Motor neuron (in vitro differentiated cells): Measurements from ENCODE around the gene OR6K2. TPM values are rescaled to one million over a fixed set of nuclear protein-coding genes. Genes with fewer than 3 reads are reported as not detected.
"Not testable (repeated sequence)": the region's sequence is repeated elsewhere in the genome, so short reads cannot be mapped to it uniquely, and the experiment has no call there.

Experiments used
- ATAC-seq, 8 experiments: fragments of 200-7000 bp; cut with Tn5 transposase; replicated peaks in 6 of 8; 2 replicates each; pipeline ENCODE4 v1.8.0; 2021; ENCODE audit warnings: mild to moderate bottlenecking in 8 of 8, moderate library complexity in 8 of 8
- H3K27ac ChIP-seq, 2 donors: fragments of 250-450 bp; sonication (Bioruptor Pico); 2 replicates each; pipeline ENCODE4 v1.9.0; 2021; ENCODE audit warnings: antibody characterized with exemption in 2 of 2, mild to moderate bottlenecking in 2 of 2, moderate library complexity in 1 of 2
- H3K4me1 ChIP-seq, 2 donors: fragments of 250-450 bp; sonication (Bioruptor Pico); replicated peaks in 1 of 2; 2 replicates each; pipeline ENCODE4 v1.6.1; 2021; ENCODE audit warnings: antibody characterized with exemption in 2 of 2, mild to moderate bottlenecking in 2 of 2, moderate library complexity in 1 of 2
- H3K4me3 ChIP-seq, 5 donors: fragments of 250-450 bp; sonication (Bioruptor Pico); 2 replicates each; pipeline ENCODE4 v1.9.0; 2021; ENCODE audit warnings: antibody characterized with exemption in 5 of 5, mild to moderate bottlenecking in 5 of 5, moderate library complexity in 4 of 5
- WGBS, 10 experiments: fragments of 450-650 bp; shearing (Covaris generic); methylation state at CpG; one replicate each; pipeline ENCODE4 v1.0.0; 2022; 5-methylcytosine and 5-hydroxymethylcytosine counted together
- in situ Hi-C, 9 experiments: fragments of 400-800 bp; cut with MboI; loops; one replicate each; pipeline ENCODE4 v1.15.0; 2021; ENCODE audit warnings: low sequenced_read_pairs in 9 of 9, low pct_unique_long_range_greater_than_20kb in 2 of 9; ENCODE audit not compliant: unreplicated experiment in 9 of 9
- total RNA-seq, 8 experiments: library from RNA; unstranded; fragments of 300-600 nt; gene quantifications; 2 replicates each; pipeline versions ENCODE4 v1.2.3 to v1.2.4, GENCODE V29; 2022

Gene OR6K2
- total RNA-seq, 8 experiments from 2014 or later = 0.62 TPM; not detected in 7

- in situ Hi-C loops = no loop called here
- Histone ChIP-seq H3K4me3 (no peak overlapping the region), H3K27ac (no peak overlapping the region), H3K4me1 (no peaks in the 10 kb centered on the region)
- ATAC-seq = no peak
- WGBS, 10 experiments = 7 to 100% (median 87%) methylated on average over 1 to 2 of the region's 2 CpGs
Measured at GRCh38 chr1:158694596-158694995, 5.9 kb downstream of the OR6K2 start.

DNA sequence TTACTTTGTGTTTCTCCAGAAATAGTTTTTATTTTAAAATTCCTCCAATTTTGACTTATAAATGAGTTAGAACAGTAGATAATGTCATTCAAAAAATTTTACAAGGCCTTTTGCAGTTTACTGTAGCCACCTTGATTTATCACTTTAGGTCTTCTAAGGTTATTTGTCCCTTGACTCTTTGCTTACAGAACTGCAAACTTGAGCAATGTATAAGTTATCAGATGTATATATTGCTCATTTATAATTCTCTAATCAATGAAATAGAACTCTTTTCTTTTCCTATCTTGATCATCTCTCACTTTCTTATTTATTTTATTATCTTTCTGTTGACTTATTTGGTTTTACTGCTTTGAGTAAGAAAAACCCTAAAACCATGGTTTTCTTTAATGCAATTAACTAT is 8.1 kb downstream of the OR6K2 start:
- in situ Hi-C loops = no loop called here
- ATAC-seq = no peak
- Histone ChIP-seq H3K27ac (no peak overlapping the region), H3K4me1 (no peaks in the 10 kb centered on the region), H3K4me3 (no peak overlapping the region)

DNA sequence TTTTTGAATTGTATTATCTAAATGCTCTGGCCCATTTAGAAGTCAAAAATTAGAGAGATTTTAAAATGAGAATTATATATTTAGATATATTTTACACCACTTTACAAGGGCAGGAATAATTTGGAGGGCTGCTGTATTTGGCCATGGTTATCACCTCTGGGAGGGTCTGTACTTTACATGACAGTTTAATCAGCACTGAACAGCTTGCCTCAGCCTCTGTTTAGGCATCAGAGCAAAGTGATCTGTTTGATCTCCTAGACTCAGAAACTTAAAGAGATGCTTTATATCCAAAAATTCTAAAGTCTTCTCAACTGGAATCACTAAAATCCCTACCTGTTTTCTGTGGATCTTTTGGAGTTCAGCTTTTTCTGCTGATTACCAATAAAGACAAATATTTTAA is 8.5 kb downstream of the OR6K2 start:
- Histone ChIP-seq H3K4me1 (no peaks in the 10 kb centered on the region), H3K4me3 (no peak overlapping the region), H3K27ac (no peak overlapping the region)
- in situ Hi-C loops = no loop called here
- ATAC-seq = no peak

DNA sequence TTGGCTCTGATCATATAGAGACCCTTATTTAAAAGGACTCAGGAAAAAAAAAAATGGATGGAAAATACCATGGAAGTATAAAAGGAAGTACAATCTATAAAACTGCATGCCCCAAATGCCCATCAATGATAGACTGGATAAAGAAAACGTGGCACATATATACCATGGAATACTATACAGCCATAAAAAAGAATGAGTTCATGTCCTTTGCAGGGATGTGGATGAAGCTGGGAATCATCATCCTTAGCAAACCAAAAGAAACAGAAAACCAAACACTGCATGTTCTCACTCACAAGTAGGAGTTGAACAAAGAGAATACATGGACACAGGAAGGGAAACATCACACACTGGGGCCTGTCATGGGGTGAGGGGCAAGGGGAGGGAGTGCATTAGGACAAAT is 9.3 kb downstream of the OR6K2 start:
- 0 to 64% (median 40%) methylated on average over 1 of the region's 1 CpG; no CpG with 5 or more reads in 3 of the 10 experiments for WGBS, 10 experiments
- H3K27ac ChIP-seq, H3K4me3 ChIP-seq, ATAC-seq, H3K4me1 ChIP-seq, in situ Hi-C loops: not testable (repeated sequence)

- H3K27ac ChIP-seq = no peak overlapping the region
- in situ Hi-C loops = no loop called here
- no peak overlapping the region for H3K4me3 ChIP-seq
- ATAC-seq = no peak
- no peaks in the 10 kb centered on the region for H3K4me1 ChIP-seq
Measured at GRCh38 chr1:158689875-158690274, 10.6 kb downstream of the OR6K2 start.

DNA sequence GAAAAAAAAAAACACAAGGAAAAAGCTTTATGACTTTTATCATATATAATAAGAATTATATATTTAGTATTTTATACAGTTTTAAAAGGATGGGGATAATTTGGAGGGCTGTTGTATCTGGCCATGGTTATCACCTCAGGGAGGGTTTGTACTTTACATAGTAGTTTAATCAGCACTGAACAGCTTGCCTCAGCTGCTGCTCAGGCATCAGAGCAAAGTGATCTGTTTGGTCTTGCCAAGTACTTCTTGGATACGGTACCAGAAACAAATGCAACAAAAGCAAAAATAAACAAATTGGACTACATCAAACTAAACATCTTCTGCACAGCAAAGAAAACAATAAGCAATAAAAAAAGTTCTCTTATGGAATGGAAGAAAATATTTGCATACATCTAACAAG is 11.3 kb downstream of the OR6K2 start:
- H3K4me1 ChIP-seq = no peaks in the 10 kb centered on the region
- no peak for ATAC-seq
- 0 to 100% (median 76%) methylated on average over 1 of the region's 1 CpG; no CpG with 5 or more reads in 2 of the 10 experiments for WGBS, 10 experiments
- no peak overlapping the region for H3K4me3 ChIP-seq
- no peak overlapping the region for H3K27ac ChIP-seq
- in situ Hi-C loops = no loop called here

- WGBS, 10 experiments = 0 to 100% (median 83%) methylated on average over 1 of the region's 1 CpG; no CpG with 5 or more reads in 6 of the 10 experiments
- ATAC-seq, H3K4me3 ChIP-seq, H3K4me1 ChIP-seq, H3K27ac ChIP-seq, in situ Hi-C loops: not testable (repeated sequence)
Measured at GRCh38 chr1:158688343-158688742, 12.1 kb downstream of the OR6K2 start.

DNA sequence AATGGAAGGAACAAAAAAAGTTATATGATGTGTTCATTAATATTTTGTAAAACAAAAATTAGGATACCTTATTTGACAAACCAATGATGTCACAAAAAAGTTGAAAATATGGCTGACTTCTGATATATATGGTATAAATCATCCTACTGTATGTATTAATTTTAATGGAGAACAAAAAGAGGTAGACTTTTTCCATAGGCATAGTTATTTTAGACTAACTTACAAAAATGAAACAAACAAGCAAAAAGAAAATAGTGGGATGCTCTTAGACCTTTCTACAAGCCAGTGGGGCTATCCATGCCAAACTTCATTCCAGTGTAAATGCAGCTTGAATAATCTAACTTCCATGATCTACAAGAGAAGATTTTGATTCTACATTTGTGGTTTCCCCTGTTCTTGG is 13.4 kb downstream of the OR6K2 start:
- in situ Hi-C loops = no loop called here
- no peak overlapping the region for H3K4me3 ChIP-seq

GRCh38 chr1:158686111-158687009 is 14.1 kb downstream of the OR6K2 start, which contains the start of gene SPTA1:
Gene SPTA1, minus strand, starts transcription at chr1:158686715. Its CDS starts 198 bp downstream, at chr1:158686517.
- H3K27ac ChIP-seq = no peak within 1 kb of the TSS
- in situ Hi-C loops = no loop called here
- no peaks in the 10 kb centered on the region for H3K4me1 ChIP-seq
- ATAC-seq = peak in 2 of 8 experiments; percentile 28 to 33
- no peak within 1 kb of the TSS for H3K4me3 ChIP-seq
- 0 to 85% (median 65%) methylated on average over 2 to 7 of the region's 7 CpGs for WGBS, 10 experiments

More for the DNA sequence above, 13.4 kb downstream of the OR6K2 start:
- Histone ChIP-seq H3K4me1 (no peaks in the 10 kb centered on the region), H3K27ac (no peak overlapping the region)
- ATAC-seq = no peak

- Histone ChIP-seq H3K4me3 (no peak overlapping the region), H3K4me1 (no peaks in the 10 kb centered on the region), H3K27ac (no peak overlapping the region)
- WGBS, 10 experiments = 0 to 83% (median 64%) methylated on average over 1 to 7 of the region's 7 CpGs
- in situ Hi-C loops = no loop called here
- ATAC-seq = no peak
Measured at GRCh38 chr1:158685085-158685484, 15.4 kb downstream of the OR6K2 start.

DNA sequence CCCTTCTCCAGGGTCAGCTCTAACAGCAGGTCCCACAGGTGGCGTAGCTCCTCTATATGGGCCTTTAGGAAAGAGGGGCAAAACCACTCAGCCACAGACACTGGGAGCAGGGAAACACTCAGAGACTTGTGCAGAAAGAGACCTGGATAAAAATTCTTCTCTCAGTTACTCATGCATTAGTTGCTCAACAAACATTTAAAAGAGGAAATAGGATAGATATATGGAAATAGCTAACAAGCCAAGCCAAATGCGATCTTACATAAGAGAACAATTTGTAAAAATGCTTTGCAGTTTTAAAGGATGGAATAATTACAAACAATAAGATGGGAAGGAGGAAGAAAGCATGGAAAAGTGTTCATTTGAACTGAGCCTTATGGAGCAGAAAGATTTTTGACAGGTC is 18.8 kb downstream of the OR6K2 start:
- H3K4me1 ChIP-seq = no peaks in the 10 kb centered on the region
- H3K27ac ChIP-seq = no peak overlapping the region
- WGBS, 10 experiments = 0 to 100% (median 80%) methylated on average over 1 to 2 of the region's 2 CpGs; no CpG with 5 or more reads in 1 of the 10 experiments
- in situ Hi-C loops = no loop called here
- no peak for ATAC-seq
- H3K4me3 ChIP-seq = no peak overlapping the region

GRCh38 chr1:158679289-158679688 is 21.2 kb downstream of the OR6K2 start:
- 0 to 100% (median 70%) methylated on average over 1 of the region's 1 CpG for WGBS, 10 experiments
- Histone ChIP-seq H3K27ac (no peak overlapping the region), H3K4me1 (no peaks in the 10 kb centered on the region), H3K4me3 (no peak overlapping the region)
- in situ Hi-C loops = no loop called here
- ATAC-seq = no peak

GRCh38 chr1:158675563-158676323 is 24.7 kb downstream of the OR6K2 start:
- Histone ChIP-seq H3K4me3 (no peak overlapping the region), H3K4me1 (no peaks in the 10 kb centered on the region), H3K27ac (no peak overlapping the region)
- WGBS, 10 experiments = 0 to 100% (median 60%) methylated on average over 1 to 4 of the region's 4 CpGs; no CpG with 5 or more reads in 1 of the 10 experiments
- in situ Hi-C loops = no loop called here
- ATAC-seq = no peak
